ENCODE results near the gene PHEX. TPM values are rescaled to one million over a fixed set of nuclear protein-coding genes. Genes with fewer than 3 reads are reported as not detected.
A peak's percentile ranks its signal among the peaks of the same experiment; 100 is the strongest.

PHEX gene
- total RNA-seq, 1 donor from 2014 or later, result 0.93 TPM

DNA sequence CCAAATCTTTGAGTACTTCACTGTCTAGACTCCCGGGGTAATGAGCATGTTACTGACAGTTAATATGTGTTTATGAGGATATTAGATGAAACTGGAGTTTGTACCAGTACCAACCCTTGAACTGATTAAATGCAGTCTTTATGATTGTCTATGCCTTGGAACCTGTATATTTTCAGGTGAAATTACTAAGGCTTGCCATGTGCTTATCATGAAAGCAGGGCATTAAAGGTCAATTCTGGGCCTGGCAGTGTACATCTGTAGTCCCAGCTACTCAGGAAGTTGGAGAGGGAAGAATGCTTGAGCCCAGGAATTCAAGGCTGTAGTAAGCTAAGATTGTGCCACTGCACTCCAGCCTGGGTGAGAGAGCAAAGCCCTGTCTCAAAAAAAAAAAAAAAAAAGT lies 27.6 kb downstream of the PHEX start:
- TF ChIP-seq, protein P1, sequence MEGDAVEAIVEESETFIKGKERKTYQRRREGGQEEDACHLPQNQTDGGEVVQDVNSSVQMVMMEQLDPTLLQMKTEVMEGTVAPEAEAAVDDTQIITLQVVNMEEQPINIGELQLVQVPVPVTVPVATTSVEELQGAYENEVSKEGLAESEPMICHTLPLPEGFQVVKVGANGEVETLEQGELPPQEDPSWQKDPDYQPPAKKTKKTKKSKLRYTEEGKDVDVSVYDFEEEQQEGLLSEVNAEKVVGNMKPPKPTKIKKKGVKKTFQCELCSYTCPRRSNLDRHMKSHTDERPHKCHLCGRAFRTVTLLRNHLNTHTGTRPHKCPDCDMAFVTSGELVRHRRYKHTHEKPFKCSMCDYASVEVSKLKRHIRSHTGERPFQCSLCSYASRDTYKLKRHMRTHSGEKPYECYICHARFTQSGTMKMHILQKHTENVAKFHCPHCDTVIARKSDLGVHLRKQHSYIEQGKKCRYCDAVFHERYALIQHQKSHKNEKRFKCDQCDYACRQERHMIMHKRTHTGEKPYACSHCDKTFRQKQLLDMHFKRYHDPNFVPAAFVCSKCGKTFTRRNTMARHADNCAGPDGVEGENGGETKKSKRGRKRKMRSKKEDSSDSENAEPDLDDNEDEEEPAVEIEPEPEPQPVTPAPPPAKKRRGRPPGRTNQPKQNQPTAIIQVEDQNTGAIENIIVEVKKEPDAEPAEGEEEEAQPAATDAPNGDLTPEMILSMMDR (IDR thresholded peaks at IDR 0.05), result no peak
- H3K27me3 ChIP-seq, result no peaks in the 10 kb centered on the region
- no peaks in the 10 kb centered on the region for H3K9me3 ChIP-seq
- ATAC-seq (peak; percentile 51), DNase-seq (no peak)
- intact Hi-C loops (cut with DNase I), result no loop called here
- no peaks in the 10 kb centered on the region for H3K4me1 ChIP-seq
- H3K27ac ChIP-seq, result no peak overlapping the region
- H3K4me3 ChIP-seq, result no peak overlapping the region
- no peaks in the 10 kb centered on the region for H3K36me3 ChIP-seq

DNA sequence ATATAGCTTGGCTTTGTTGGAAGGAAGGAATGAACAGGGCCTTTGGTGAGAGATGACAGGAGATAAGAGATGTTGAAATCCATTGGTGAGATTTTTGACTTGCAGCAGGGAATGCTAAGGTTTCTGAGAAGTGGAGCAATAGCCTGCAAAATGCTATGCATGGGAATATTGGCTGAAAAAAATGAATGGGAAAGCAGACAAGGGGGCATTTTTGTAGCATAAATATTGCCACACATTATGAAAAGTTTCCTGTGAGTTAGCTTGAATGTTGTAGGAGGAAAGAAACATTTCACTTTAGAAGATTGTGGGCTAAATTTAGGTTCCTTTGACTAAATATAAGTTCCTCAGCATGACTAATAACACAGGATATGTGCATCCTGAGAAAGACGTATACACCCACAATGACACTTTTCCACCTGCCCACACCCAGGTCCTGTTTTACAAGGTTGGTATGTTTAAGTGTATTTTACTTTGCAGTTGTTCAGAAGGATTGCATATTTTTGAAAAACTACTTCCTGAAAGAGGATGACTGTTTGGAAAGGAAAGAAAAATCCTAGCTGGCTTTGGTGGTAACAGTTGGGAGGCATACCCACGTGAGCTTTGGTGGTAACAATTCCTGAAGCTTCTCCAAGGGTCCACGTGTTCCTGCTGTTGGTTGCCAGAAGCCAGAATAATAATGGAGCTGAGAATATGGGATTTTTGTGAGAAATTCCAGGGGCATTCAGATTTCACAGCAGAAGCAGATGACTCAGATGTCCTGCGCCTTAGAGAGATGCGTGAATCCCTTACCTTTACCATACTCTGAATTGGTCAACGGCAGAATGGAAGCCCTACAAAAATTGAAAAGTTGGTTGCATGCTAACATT lies 28.5 kb downstream of the PHEX start:
- ATAC-seq (no peak), DNase-seq (no peak)
- H3K27ac ChIP-seq, result no peak overlapping the region
- no peaks in the 10 kb centered on the region for H3K36me3 ChIP-seq
- no peak overlapping the region for H3K4me3 ChIP-seq
- H3K9me3 ChIP-seq, result no peaks in the 10 kb centered on the region
- H3K4me1 ChIP-seq, result no peaks in the 10 kb centered on the region
- H3K27me3 ChIP-seq, result no peaks in the 10 kb centered on the region
- intact Hi-C loops (cut with DNase I), result no loop called here
- TF ChIP-seq, protein P1 (IDR thresholded peaks at IDR 0.05), result no peak

DNA sequence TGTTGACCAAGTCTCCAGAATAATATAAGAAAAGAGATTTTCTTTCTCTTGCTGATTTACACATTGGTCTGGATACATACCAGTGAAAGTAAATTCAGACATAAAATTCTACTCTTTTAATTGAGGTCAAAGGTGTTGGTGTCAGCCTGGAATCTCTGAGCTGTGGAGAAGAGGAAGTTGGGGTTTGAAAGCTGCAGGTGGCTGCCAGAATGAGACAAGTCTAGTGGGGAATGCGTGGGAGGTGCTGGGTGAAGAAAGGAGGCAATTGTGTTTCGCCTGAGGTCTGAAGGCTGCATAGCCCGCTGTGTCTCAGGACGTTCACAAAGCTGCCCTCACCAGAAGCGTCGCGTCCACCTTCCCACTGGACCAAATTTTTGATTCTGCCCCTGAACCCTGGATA lies 31.2 kb downstream of the PHEX start:
- TF ChIP-seq, protein P1 (IDR thresholded peaks at IDR 0.05), result no peak
- Histone ChIP-seq H3K4me1 (no peaks in the 10 kb centered on the region), H3K9me3 (no peaks in the 10 kb centered on the region), H3K27me3 (no peaks in the 10 kb centered on the region), H3K27ac (no peak overlapping the region), H3K36me3 (no peaks in the 10 kb centered on the region), H3K4me3 (no peak overlapping the region)
- DNase-seq (no peak), ATAC-seq (peak; percentile 64)
- intact Hi-C loops (cut with DNase I), result no loop called here

DNA sequence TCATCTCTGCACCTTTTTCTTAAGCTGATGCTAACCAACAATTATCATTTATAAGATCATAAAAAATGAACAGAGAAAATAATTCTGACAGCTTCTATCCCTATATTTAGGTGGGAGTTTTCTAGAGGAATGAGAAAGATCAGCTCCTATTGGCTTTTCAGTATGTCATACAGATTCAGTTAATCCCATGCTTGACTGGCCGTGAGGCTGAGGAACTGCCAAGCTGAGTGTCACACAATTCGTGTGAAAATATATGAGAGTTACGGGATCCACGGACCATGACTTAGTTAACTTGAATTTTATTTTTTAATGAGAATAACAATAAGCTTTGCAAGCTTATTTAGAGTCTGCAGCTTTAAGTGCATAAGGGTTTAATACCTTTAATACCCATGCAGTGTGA lies 37.5 kb downstream of the PHEX start:
- Histone ChIP-seq H3K27ac (no peak overlapping the region), H3K9me3 (no peaks in the 10 kb centered on the region), H3K4me3 (no peak overlapping the region), H3K27me3 (no peaks in the 10 kb centered on the region), H3K4me1 (no peaks in the 10 kb centered on the region), H3K36me3 (no peaks in the 10 kb centered on the region)
- ATAC-seq (no peak), DNase-seq (no peak)
- intact Hi-C loops (cut with DNase I), result no loop called here
- TF ChIP-seq, protein P1 (IDR thresholded peaks at IDR 0.05), result no peak

DNA sequence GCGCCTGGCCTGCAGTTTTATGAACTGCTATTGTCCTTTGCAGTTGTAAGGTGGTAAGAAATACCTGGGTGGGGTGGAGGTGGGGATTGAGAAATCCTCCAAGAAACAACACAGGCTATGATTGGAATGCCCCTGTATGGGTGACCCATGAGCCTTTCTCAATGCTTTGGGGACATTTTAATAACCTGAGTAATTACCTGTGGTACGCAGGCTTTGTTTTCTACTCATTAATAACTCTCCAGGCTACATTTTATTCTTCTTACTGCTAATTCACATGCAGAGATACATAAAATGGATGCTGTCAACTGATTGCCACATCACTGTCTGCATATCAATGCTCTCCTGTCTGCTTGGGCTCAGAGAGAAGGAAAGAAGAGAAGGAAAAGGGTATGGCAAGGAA lies 41.8 kb downstream of the PHEX start:
- Histone ChIP-seq H3K36me3 (no peaks in the 10 kb centered on the region), H3K27ac (no peak overlapping the region), H3K27me3 (no peaks in the 10 kb centered on the region), H3K9me3 (no peaks in the 10 kb centered on the region), H3K4me3 (no peak overlapping the region), H3K4me1 (no peaks in the 10 kb centered on the region)
- ATAC-seq (no peak), DNase-seq (no peak)
- TF ChIP-seq, protein P1 (IDR thresholded peaks at IDR 0.05), result no peak
- intact Hi-C loops (cut with DNase I), result no loop called here

Data from upper lobe of right lung (tissue), 1 donor.